ENCODE measurements around the gene CLCN7.

- TF ChIP-seq EP300 (IDR thresholded peaks at IDR 0.05; ENCODE audit: low read depth) (no peak), POLR2AphosphoS5 (IDR thresholded peaks at IDR 0.05) (no peak), CTCF (IDR thresholded peaks at IDR 0.05) (no peak)
Observed at GRCh38 chr16:1458336-1458976, 16.4 kb downstream of the CLCN7 start.
